Measurements from ENCODE around the gene PEMT. TPM values are rescaled to one million over a fixed set of nuclear protein-coding genes. Genes with fewer than 3 reads are reported as not detected.

The PEMT gene
- total and polyA plus RNA-seq, 2 experiments from 2014 or later = 54.8 to 55.2 TPM

GRCh38 chr17:17582372-17582771, 9.1 kb downstream of the PEMT start:
- TF ChIP-seq JUNB (IDR thresholded peaks at IDR 0.05; ENCODE audit: unreplicated experiment) = no peak
- TF ChIP-seq ZNF462 (CRISPR knock-in tag; IDR thresholded peaks at IDR 0.05) = no peak
- no peak for TF ChIP-seq CREB1 (CRISPR knock-in tag; IDR thresholded peaks at IDR 0.05; ENCODE audit: low read depth)
- no peak for TF ChIP-seq STAT1 (IDR thresholded peaks at IDR 0.05; ENCODE audit: unreplicated experiment)
- no peak for TF ChIP-seq EZH2phosphoT487 (IDR thresholded peaks at IDR 0.05; ENCODE audit: unreplicated experiment)
- TF ChIP-seq ZNF114 (CRISPR knock-in tag; IDR thresholded peaks at IDR 0.05) = no peak
- TF ChIP-seq EZH2 (IDR thresholded peaks at IDR 0.05; ENCODE audit: low read depth, unreplicated experiment) = no peak
- TF ChIP-seq ZNF331 (CRISPR knock-in tag; IDR thresholded peaks at IDR 0.05; ENCODE audit: low read depth) = no peak
- TF ChIP-seq REST (IDR thresholded peaks at IDR 0.05; ENCODE audit: unreplicated experiment) = no peak
- no peak for TF ChIP-seq POLR2AphosphoS5 (IDR thresholded peaks at IDR 0.05; ENCODE audit: low read depth)
- no peak for TF ChIP-seq NANOG (IDR thresholded peaks at IDR 0.05; ENCODE audit: borderline replicate concordance)
- TF ChIP-seq CTCF (conservative IDR thresholded peaks at IDR 0.05; ENCODE audit: low read depth in 2 of 2) = no peak
- H3F3A ChIP-seq (replicated peaks; ENCODE audit: low read depth) = no peaks in the 10 kb centered on the region
- no peaks in the 10 kb centered on the region for H3K36me3 ChIP-seq (ENCODE audit: insufficient read depth)
- no peaks in the 10 kb centered on the region for H3K27me3 ChIP-seq (ENCODE audit: insufficient read depth)
- H2AFZ ChIP-seq = no peak overlapping the region
- Mint-ChIP-seq H3K27ac (no peak overlapping the region; the same call in 1 of the 2 replicates), H3K36me3 (ENCODE audit: low read depth) (no peaks in the 10 kb centered on the region; the same call in 2 of the 3 replicates), H3K4me1 (peaks cover 6% of the 10 kb centered on the region; the same call in 1 of the 3 replicates), H3K4me3 (no peak overlapping the region), H3K27me3 (ENCODE audit: insufficient read depth, low read depth, poor library complexity) (peaks cover 7% of the 10 kb centered on the region), H3K9me3 (no peaks in the 10 kb centered on the region)
- H3K79me2 ChIP-seq (replicated peaks; ENCODE audit: insufficient read depth) = peaks cover 18% of the 10 kb centered on the region
- H3K27ac ChIP-seq (ENCODE audit: low read depth) = no peak overlapping the region
- H3K4me1 ChIP-seq (ENCODE audit: insufficient read depth) = no peaks in the 10 kb centered on the region
- DNase-seq (ENCODE audit: low spot score) (no peak), ATAC-seq (no peak)
- H3K4me2 ChIP-seq = no peak overlapping the region
- H3K4me3 ChIP-seq = no peak overlapping the region
- H3K9me2 ChIP-seq (ENCODE audit: insufficient read depth) = no peaks in the 10 kb centered on the region
- H4K20me1 ChIP-seq (replicated peaks; ENCODE audit: insufficient read depth) = no peaks in the 10 kb centered on the region; the same call in 1 of the 2 replicates
